ENCODE results near the gene SMR3A.

SMR3A gene

GRCh38 chr4:70380578-70380977 is 20.0 kb downstream of the SMR3A start:
- no peaks in the 10 kb centered on the region for H3K27me3 ChIP-seq (ENCODE audit: control insufficient read depth, low read length)
- H3K4me3 ChIP-seq (ENCODE audit: low read length): peak overlapping the region; percentile 49
- peak overlapping the region; percentile 66 for H3K4me2 ChIP-seq (ENCODE audit: low read length)
- TF ChIP-seq EZH2phosphoT487 (IDR thresholded peaks at IDR 0.05; ENCODE audit: borderline replicate concordance, low read length): no peak
- TF ChIP-seq CTCF (IDR thresholded peaks at IDR 0.05; ENCODE audit: low read depth, low read length, poor library complexity, severe bottlenecking): no peak
- no peaks in the 10 kb centered on the region for H3K9me3 ChIP-seq (ENCODE audit: control insufficient read depth, insufficient read depth, low read length)
- no peaks in the 10 kb centered on the region for H3K9me2 ChIP-seq (replicated peaks; ENCODE audit: control insufficient read depth, low read length)
- no peaks in the 10 kb centered on the region for H3K36me3 ChIP-seq (ENCODE audit: control insufficient read depth, low read length)
- H3F3A ChIP-seq (ENCODE audit: control insufficient read depth, insufficient read depth): peaks cover 13% of the 10 kb centered on the region
- H3K27ac ChIP-seq (ENCODE audit: low read depth, low read length): peak overlapping the region; percentile 80
- no peaks in the 10 kb centered on the region for H3K79me2 ChIP-seq (ENCODE audit: control insufficient read depth, low read length)
- H4K20me1 ChIP-seq (ENCODE audit: control insufficient read depth, insufficient read depth, low read depth, low read length): no peaks in the 10 kb centered on the region
- H3K4me1 ChIP-seq (ENCODE audit: control insufficient read depth, low read length): peaks cover 33% of the 10 kb centered on the region

GRCh38 chr4:70382691-70383181 is 22.2 kb downstream of the SMR3A start, which contains the start of gene SMR3B:
SMR3B (plus strand) TSS chr4:70383131; CDS start chr4:70384511, 1,380 bp downstream.
- Histone ChIP-seq H3F3A (ENCODE audit: control insufficient read depth, insufficient read depth) (peaks cover 13% of the 10 kb centered on the region), H3K4me1 (ENCODE audit: control insufficient read depth, low read length) (peaks cover 41% of the 10 kb centered on the region), H3K36me3 (ENCODE audit: control insufficient read depth, low read length) (no peaks in the 10 kb centered on the region), H3K9me2 (replicated peaks; ENCODE audit: control insufficient read depth, low read length) (no peaks in the 10 kb centered on the region), H3K27ac (ENCODE audit: low read depth, low read length) (no peak within 1 kb of the TSS), H4K20me1 (ENCODE audit: control insufficient read depth, insufficient read depth, low read depth, low read length) (no peaks in the 10 kb centered on the region), H3K27me3 (ENCODE audit: control insufficient read depth, low read length) (no peaks in the 10 kb centered on the region), H3K9me3 (ENCODE audit: control insufficient read depth, insufficient read depth, low read length) (no peaks in the 10 kb centered on the region), H3K79me2 (ENCODE audit: control insufficient read depth, low read length) (no peaks in the 10 kb centered on the region), H3K4me3 (ENCODE audit: low read length) (no peak within 1 kb of the TSS), H3K4me2 (ENCODE audit: low read length) (no peak within 1 kb of the TSS)
- TF ChIP-seq CTCF (IDR thresholded peaks at IDR 0.05; ENCODE audit: low read depth, low read length, poor library complexity, severe bottlenecking) (no peak), EZH2phosphoT487 (IDR thresholded peaks at IDR 0.05; ENCODE audit: borderline replicate concordance, low read length) (no peak)

- peak overlapping the region; percentile 83 for H3K4me2 ChIP-seq (ENCODE audit: low read length)
- peaks cover 13% of the 10 kb centered on the region for H3F3A ChIP-seq (ENCODE audit: control insufficient read depth, insufficient read depth)
- H3K9me3 ChIP-seq (ENCODE audit: control insufficient read depth, insufficient read depth, low read length): no peaks in the 10 kb centered on the region
- no peaks in the 10 kb centered on the region for H3K79me2 ChIP-seq (ENCODE audit: control insufficient read depth, low read length)
- no peak for TF ChIP-seq EZH2phosphoT487 (IDR thresholded peaks at IDR 0.05; ENCODE audit: borderline replicate concordance, low read length)
- no peak for TF ChIP-seq CTCF (IDR thresholded peaks at IDR 0.05; ENCODE audit: low read depth, low read length, poor library complexity, severe bottlenecking)
- no peaks in the 10 kb centered on the region for H3K27me3 ChIP-seq (ENCODE audit: control insufficient read depth, low read length)
- no peaks in the 10 kb centered on the region for H4K20me1 ChIP-seq (ENCODE audit: control insufficient read depth, insufficient read depth, low read depth, low read length)
- H3K4me3 ChIP-seq (ENCODE audit: low read length): peak overlapping the region; percentile 48
- 0 out of 2 replicates have a peak, but pooled peaks cover 3% of the 10 kb centered on the region for H3K36me3 ChIP-seq (ENCODE audit: control insufficient read depth, low read length)
- H3K9me2 ChIP-seq (replicated peaks; ENCODE audit: control insufficient read depth, low read length): no peaks in the 10 kb centered on the region
- H3K27ac ChIP-seq (ENCODE audit: low read depth, low read length): peak overlapping the region; percentile 89
- H3K4me1 ChIP-seq (ENCODE audit: control insufficient read depth, low read length): peaks cover 75% of the 10 kb centered on the region
These were observed 31.7 kb downstream of the SMR3A start for GRCh38 chr4:70392057-70392776.
